NCI-H82 treated with DMSO at 0.1 percent for 48 hours (cell line): ENCODE data around the gene HCFC2.
"Not testable (repeated sequence)": the region's sequence is repeated elsewhere in the genome, so short reads cannot be mapped to it uniquely, and the experiment has no call there.

Source experiments
- DNase-seq: peaks from one replicate; lab custom pipeline; 2025; ENCODE audit not compliant: unreplicated experiment; lab: John Stamatoyannopoulos, UW

The HCFC2 gene

DNA sequence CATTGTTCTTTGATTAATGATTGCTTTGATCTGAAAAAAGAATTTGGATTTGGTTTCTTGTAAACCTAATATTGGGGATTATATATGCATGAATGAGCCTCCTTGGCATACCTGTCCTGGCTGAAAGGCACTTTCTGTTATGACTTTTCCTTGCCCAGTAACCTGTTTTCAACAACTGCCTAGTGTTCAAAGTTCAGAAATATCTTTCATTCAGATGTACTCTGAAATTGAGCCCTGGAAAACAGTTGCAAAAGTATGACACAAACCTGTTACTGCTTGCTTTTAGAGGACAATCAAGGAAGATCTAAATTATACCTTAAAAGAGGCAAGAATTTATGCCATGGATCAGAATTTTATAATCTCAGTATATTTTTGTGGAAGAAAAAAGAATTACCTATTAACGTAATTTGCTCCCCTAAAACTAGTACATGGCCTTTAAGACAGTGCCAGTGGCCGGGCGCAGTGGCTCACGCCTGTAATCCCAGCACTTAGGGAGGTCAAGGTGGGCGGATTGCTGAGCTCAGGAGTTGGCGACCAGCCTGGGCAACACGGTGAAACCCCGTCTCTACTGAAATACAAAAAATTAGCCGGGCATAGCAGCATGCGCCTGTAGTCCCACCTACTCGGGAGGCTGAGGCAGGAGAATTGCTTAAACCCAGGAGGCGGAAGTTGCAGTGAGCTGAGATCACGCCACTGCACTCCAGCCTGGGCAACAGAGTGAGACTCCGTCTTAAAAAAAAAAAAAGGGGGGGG lies 50.7 kb downstream of the HCFC2 start:
- DNase-seq = not testable (repeated sequence)

DNA sequence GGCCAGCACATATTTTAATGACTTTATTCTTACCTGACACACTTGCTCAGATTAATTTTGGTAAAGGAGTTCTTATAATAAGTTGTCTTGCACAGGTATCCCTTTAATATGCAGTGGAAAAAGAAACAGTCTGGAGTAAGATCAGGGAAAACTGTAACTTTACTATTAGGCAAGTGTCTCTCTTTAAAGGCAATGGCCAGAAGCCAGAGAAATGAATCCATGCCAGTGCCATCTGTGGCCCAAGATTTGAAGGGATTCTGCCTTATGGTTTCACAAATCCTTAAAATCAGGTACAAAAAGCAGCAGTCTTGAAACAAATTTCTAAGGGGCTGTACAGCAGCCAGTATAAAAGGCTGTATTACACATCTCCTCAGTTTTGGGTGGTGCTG lies 51.2 kb downstream of the HCFC2 start:
- no peak for DNase-seq

DNA sequence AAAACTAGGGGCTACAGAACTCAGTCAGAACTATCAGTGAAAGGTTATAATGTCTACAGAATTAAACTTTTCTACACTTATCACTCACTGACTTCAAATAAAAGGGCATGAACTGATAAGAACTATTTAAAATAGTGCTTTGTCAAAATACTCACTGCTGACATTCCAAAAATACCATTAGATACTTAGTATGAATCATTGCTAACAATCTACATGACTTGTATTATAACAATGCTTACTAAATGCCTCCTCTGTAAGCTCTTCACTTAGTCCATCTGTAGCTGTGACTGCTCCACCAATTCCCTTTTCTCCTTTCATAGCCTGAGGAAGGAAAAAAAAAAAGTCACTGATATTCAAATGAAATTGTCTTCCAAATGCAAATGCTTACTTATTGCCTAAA lies 56.7 kb downstream of the HCFC2 start:
- DNase-seq = no peak

DNA sequence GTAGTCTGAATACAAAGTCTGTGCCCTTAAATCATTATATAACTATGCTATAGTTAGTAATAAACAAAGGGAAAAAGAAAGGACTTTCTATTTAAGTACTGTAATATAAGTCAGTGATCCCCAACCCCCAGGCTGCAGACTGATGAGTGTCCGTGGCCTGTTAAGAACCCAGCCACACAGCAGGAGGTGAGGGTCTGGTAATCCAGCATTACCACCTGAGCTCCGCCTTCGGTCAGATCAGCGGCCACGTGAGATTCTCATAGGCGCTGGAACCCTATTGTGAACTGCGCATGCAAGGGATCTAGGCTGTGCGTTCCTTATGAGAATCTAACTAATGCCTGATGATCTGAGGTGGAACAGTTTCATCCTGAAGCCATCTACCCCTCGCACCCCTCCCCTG lies 58.0 kb downstream of the HCFC2 start:
- no peak for DNase-seq

DNA sequence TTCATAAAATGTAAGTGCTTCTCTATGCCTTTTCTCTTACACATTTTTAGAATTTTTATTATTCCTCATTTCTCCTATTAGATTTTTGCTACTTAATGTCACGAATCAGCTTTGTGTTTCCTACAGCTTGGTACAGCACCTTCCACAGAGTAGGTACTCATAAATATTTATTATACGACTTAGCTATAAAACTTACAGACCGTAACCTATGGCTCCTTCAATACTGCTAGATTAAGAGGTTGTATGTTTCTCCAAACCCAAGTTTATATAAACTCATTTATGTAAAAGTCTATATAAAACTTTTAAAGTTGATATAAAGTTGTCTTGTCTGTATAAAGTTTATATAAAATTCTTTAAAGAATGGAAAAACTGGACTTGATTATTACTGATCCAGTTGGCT lies 62.2 kb downstream of the HCFC2 start:
- DNase-seq = no peak

DNA sequence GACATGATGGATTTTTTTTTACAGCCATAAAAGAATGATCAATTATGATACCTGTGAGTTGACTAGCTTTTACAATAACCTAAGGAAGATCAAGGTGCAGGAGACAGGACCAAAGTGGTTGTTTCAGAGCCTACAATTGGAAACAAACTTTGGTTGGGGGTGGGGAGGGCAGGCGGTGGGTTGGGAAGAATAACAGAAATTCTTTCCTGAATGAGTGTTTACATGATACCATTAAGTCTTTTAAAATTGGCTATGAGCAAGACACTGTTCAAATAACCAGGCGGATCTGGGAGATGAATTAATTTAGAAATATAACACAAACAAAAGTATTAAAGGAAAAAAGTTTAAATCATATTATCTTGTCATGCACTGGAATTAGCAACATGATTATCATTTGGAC lies 66.4 kb downstream of the HCFC2 start:
- DNase-seq = no peak

DNA sequence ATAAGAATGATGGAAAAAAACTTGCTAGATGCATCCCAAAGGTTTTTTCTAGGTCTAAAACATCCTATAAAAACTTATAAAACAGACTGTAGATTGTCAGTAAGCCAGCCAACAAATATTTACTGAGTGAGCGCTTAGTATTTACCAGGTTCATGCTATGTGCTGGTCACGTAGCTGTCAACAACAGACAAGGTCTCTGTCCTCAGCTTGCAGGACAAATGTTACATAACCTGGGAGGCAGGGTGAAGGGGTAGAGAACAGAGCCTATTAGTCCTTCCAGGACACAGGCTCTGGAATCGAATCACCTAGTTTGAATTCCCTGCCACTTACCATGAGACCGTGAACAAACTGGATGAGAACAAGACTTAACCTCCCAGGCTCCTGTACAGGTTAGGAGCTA lies 67.3 kb downstream of the HCFC2 start:
- DNase-seq = no peak

DNA sequence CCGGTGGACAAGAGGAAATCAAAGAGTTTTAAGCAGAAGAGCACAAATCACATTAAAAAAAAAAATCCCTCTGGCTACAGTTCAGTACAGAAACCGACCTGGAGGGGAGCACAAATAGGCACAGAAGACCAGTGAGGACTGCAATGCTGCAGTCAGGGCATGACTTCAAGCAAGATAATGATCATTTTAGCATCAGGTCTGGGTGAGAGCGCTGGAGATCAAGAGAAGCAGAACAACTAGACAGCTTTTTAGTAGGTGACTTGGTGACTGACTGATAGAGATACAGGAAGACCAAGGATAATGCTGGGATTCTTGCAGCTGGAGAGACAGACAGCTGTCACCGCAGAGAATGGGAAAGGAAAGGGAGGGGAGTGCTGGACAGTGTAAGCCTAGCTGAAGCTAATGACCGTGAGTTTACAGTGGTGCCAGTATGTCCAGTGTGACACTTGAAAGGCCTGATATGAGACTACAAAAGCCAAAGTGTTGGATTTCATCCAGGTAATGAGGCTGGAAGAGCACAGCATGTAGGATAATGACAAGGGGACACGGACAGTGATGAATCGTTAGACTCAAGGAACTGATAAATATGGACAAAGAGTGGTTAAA lies 68.1 kb downstream of the HCFC2 start:
- DNase-seq = peak; percentile 39

DNA sequence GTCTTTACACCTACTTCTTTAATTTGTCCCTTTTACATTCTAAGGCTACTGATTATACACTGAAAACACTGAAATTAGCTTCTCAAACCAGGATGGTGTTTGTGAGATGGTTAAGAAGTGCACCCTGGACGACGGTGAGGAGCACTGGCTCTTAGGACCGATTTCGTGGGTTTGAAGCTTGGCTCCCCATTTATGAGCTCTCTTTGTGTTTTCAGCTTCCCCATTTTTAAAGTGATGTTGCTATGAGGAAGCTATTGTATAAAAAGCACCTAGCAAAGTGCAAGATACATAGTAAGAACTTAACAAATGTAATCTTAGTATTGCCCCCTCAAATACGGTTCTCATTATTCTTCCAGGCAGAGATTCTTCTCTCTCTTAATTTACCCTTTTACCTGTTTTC lies 69.0 kb downstream of the HCFC2 start:
- DNase-seq = no peak

DNA sequence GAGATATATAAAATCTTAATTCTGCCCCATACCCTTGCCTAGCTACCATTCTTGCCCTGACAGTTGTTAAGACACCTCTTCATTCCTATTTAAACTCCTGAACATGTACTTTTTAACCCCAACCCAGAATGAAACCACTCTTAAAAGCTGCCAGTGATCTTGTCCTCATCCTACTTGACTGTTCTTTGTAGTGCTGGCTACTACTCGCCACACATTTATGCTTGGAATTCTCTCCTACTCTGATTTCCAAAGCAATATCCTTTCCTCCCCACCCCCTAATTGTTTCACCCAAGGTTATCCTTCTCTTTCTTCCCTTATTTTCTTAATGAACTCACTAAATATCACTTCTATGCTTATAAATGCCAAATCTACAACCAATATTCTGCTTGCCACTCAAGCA lies 69.5 kb downstream of the HCFC2 start:
- DNase-seq = no peak

DNA sequence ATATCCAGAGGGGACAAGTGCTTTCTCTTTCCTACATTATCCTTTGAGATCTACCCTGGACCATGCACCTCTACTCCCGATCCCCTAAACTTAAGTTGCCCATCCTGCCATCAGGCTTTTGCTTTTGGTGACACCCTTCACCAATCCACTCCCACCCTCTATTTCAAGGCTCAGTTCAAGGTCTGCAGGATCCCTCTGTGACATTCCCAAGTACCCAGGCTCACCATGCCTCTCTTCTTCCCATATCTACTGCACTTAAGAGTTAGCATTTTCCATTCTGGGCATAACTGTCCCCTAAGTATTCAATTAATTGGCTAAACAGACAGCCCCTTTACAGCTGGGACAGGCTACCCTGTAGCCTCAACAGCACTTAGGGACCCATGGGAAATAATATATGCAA lies 70.6 kb downstream of the HCFC2 start:
- DNase-seq = no peak

DNA sequence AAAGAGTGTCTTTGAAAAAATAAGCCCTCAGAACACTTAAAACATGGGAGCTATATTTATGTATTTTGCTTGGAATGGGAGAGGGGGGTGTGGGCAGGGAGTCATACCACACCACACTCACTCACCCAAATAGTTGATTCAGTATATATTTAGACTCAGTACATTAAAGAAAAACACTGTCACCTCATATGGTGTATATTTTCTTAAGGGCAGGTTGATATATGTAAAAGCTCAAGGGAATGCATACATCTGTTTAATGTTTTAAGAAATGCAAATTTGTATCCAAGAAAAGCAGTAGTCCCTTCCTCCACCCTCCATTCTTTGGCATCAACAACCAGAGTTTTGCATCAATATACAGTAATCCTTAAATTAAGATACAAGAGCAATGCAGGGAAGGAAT lies 72.2 kb downstream of the HCFC2 start:
- DNase-seq = no peak

DNA sequence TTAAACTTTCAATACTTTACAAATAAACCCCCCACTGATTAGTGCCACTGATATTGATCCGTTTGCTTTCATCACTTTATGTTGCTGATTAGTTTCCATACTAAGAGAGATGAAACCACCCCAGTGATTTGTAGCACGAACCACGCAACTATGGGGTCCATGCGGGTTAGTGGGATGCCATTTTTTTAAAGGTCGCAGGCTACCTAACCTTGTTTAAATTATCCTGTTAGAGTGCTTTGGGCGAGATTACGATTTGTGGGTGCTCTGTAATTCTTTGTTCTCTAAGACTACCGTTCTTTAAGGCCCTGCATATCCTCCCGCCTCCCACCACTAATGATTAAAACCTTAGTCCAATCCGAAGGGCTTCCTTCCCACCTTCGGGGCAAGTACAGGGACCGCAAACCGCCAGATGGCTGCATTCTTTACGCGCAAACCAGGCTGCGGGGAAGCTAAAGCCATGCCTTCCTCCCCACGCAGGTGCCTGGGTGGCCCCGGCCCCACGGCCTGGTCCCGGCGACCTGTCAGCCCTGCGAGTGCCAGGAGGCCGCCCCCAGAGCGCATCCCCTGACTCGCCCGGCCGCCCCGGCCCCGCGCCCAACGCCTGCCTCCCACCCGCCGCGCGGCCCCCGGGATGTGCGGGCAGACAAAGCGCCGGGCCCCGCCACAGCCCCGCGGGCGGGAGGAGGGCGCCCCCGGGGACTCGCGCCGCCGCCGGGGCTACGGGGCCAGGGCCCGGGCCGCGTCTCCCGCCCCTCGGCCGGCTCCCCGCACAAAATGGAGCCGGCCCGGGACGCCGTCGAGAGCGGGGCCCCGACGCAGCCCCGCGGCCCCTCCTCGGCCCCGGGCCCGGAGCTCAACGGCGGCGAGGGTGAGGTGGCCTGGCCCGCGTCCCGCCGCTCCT lies 72.9 kb downstream of the HCFC2 start:
- peak; percentile 60 for DNase-seq

DNA sequence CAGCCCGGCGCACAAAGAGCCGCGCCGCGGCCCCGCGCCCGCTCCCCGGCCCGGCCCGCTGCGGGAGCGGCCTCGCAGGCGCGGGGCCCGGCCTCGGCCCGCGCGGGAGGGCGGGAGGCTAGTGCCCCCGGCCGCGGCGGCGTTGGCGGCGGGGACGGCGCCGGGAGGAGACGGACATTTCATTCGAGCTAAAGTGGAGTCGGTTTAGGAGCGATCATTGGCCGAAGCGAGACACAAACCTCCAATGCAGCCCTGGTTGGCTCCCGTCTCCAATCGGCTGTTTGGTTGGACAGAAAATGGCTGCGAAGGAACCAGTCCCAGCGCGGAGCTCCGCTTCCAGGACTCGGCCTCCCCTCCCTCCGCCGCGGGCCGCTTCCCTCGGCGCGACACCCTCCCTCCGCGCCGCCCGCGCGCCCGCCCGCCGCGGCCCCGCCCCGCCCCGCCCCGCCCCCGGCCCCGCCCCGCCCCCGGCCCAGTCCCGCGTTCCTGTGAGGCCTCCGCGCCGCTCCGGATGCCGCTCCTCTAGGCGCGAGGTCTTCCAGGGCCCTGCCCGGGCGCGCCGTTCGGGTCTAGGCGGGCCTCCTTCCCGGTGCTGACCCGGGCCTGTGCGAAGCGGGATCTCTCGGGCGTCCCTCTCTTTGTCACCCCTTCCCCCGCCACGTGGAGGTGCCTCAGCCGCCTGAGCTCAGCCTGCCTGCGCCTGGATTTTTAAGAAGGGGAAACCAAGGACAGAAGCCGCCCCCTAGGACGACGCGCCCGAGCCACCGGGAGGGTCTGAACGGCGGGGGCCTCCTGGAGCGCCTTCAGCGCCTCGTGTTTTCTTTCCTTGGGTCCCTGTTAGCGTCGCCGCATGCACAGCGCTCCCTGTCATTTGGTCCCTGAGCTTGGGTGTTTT lies 73.8 kb downstream of the HCFC2 start, which contains the start of gene NFYB:
Gene NFYB, minus strand, starts transcription at position 309 of the 895 bp plus-strand sequence. CDS start 2,757 bp downstream, outside the sequence.
- peak; percentile 85 for DNase-seq

DNA sequence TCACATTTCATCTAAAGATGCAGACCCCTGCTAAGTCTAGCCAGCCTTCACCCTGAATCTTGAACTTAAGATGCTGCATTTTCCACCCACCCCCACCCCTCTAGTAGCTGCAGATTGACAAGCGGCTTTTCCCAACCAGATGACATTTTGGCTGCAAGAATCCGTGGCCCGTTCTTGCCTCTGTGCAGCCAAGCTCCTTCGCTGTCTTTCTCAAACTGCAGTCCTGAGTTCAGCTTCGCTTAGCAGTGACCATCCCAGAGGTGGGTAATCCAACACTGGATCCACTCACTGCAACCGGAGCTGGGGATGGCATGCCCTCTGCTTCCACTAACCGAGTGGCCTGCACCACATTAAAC lies 74.4 kb downstream of the HCFC2 start:
- no peak for DNase-seq

DNA sequence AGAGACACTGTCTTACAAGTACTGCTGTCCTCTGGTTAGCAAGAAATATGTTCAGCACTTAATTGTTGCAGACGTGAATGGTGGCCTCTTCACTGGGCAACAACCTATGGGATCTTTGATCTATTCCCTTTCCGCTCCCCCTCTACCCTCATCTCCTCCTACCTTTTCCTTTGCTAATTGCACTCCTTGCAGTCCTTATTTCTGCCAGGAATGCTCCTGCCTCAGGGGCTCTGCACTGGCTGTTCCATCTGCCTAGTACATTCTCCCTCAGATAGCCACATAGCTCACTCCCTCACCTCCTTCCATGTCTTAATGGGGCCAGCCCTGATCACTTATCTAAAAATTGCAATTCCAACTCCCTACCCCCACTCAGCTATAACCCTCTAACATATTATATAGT lies 78.2 kb downstream of the HCFC2 start:
- no peak for DNase-seq

DNA sequence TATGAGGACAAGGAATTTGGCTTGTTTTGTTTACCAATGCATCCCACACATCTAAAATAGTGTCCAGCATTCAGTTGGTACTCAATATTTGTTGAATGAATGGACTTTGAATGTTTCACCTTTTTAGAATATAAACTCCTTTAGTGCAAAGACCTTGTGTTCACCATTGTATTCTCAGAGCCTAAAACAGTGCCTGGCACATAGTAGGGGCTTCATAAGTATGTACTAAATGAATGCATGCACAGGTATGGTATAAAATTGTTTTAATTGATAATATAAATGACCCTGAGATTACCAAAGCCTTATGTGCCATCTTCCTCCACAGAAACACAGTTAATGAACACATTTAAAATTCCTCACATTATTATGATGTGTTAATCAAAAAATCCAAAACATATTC lies 78.7 kb downstream of the HCFC2 start:
- no peak for DNase-seq

DNA sequence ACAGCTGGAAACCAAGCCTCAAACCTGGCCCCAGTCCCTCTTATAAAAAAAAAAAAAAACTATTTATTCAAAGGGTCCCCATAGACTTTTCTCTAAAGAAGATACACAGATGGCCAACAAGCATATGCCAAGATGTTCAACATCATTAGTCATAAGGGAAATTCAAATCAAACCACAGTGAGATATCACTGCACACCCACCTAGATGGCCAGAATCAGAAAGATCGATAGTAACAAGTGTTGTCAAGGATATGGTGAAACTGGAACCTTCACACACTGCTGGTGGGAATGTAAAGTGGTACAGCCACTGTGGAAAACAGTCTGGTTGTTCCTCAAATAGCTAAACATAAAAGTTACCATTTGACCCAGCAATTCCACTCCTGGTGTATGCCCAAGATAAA lies 79.6 kb downstream of the HCFC2 start:
- no peak for DNase-seq

DNA sequence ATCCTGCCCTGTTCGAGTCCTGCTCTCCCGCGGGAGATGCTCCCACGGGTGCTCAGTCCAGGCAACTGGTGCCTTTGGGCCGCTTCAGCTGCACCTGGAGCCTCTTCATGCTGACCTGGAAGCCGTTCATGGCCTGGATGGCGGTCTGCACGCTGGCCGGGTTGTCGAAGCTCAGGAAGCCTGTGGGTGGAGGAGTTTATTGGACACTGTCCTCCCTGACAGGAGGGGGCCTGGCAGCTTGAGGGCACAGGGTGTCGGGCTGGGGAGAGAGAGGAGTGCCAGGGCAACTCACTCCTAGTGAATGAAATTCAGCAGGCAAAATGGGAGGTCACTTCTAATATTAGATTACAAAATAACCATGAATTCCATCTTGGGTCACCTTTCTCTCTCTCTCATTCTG lies 83.0 kb downstream of the HCFC2 start:
- no peak for DNase-seq

DNA sequence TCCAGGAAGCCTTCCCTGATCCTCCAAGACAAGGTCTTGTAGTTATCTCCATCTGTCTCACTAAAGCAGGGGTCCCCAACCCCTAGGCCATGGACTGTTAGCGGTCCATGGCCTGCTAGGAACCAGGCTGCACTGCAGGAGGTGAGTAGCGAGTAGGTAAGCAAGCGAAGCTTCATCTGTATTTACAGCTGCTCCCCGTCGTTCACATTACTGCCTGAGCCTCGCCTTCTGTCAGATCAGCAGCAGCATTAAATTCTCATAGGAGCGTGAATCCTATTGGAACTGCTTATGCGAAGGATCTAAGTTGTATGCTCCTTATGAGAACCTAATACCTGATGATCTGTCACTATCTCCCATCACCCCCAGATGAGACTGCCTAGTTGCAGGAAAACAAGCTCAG lies 86.1 kb downstream of the HCFC2 start:
- DNase-seq = peak; percentile 66

DNA sequence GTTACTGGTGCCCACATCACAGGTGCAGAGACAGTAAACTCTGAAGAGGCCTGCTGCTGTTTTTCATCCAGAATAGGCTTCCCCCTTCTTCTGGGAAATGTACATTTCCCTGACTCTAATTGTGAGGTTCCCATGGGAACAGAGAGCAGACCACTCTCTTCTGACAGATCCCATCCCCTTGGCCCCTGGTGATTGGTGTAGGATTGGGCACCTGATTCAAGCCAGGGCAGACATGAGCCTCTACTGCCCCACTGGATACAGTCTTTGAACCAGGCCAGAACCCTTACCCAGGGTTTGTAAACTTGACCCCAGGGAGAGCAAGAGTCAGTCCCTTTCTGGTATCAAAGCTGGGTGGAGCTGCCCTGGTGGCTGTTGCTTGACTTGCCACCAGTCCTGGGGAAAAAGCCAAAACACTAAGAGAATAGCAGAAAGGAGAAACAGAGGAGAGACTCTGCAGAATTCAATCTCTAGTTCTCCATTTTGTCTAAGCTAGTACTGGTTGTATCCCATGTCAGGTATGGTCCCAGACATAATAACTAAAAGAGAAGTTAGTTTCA lies 88.4 kb downstream of the HCFC2 start:
- DNase-seq = no peak
